Neural progenitor cell (in vitro differentiated cells): ENCODE results near the gene RIC1.

ENCODE experiments used
- CTCF ChIP-seq: fragments of 200-600 bp; sonication (generic); IDR thresholded peaks from 2 replicates; pipeline ENCODE4 v1.5.1; 2017; ENCODE audit warnings: antibody characterized with exemption, mild to moderate bottlenecking
- EZH2phosphoT487 ChIP-seq: fragments of 200-600 bp; sonication (generic); IDR thresholded peaks from 2 replicates; pipeline ENCODE4 v1.6.1; 2017; ENCODE audit warnings: antibody characterized with exemption

- TF ChIP-seq EZH2phosphoT487 (no peak), CTCF (no peak)
Observed at GRCh38 chr9:5698004-5698403, 69.1 kb downstream of the RIC1 start.
